HG02938 (cell line): ENCODE data around the gene TOB2.

ENCODE experiments used
- ATAC-seq: cut with Tn5 transposase; IDR thresholded peaks from one replicate; pipeline ENCODE4 v1.9.1; 2021; ENCODE audit warnings: mild to moderate bottlenecking, moderate library complexity; ENCODE audit not compliant: unreplicated experiment

TOB2 gene

DNA sequence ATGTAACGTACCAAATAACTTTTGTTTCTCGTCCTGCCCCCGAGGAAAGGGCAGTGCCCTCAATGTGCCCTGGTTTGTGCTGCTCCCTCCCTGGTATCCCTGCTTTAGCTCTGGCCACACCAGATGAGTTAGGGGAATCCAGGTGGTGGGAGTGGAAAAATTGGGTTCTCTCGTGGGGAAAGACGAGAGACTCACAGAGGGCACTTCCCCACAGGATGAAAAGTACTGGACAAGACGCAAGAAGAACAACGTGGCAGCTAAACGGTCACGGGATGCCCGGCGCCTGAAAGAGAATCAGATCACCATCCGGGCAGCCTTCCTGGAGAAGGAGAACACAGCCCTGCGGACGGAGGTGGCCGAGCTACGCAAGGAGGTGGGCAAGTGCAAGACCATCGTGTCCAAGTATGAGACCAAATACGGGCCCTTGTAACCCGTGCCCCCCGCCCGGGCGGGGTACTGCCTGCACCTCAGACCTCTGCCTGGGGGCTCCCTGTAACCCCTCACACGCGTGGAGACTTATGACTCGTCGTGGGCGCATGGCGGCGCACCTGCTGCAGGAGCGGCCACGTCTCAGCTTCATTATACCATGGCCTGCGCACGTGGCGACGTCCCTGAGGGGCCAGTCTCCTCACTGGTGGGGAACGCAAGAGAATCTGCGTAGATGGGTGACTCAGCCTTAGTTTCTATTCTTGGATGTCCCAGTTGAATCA lies 50.9 kb downstream of the TOB2 start:
- no peak for ATAC-seq

DNA sequence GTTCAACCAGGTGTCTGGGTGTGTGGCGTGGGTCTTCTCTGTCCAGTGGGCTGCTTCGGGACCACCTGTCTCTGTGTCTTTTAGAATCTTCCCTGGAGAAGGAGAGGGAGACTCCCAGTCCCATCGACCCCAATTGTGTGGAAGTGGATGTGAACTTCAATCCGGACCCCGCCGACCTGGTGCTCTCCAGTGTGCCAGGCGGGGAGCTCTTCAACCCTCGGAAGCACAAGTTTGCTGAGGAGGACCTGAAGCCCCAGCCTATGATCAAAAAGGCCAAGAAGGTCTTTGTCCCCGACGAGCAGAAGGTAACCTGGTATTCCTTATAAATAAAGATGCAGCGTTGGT lies 52.6 kb downstream of the TOB2 start:
- ATAC-seq: no peak

DNA sequence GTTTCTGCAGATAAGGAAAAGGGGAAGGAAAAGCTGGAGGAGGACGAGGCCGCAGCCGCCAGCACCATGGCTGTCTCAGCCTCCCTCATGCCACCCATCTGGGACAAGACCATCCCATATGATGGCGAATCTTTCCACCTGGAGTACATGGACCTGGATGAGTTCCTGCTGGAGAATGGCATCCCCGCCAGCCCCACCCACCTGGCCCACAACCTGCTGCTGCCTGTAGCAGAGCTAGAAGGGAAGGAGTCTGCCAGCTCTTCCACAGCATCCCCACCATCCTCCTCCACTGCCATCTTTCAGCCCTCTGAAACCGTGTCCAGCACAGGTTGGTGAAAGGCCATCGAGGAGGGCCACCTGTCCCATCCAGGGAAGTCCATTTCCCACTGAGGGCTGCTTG lies 59.3 kb downstream of the TOB2 start:
- ATAC-seq: no peak

DNA sequence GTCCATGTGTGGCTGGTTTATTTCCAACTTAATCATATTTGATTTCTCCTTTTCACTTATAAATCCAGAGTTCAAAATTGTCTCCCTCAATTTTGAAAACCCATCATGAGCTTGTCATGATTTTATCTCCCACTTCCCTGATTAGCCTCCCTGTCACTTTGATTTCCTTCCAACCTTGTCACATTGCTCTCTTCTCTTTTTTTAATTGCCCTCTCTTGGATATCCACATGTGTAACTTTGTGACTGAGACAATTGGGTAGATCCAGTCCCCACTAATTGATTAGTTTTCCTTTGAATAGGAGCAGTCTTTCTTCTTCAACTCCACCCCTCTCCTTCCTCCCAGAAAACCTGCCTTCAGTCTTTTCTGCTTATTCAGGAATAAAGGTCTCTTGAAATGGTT lies 62.5 kb downstream of the TOB2 start:
- no peak for ATAC-seq
